SK-N-SH treated with all-trans-retinoic acid at 6 μM for 48 hours (cell line): ENCODE measurements around the gene NRXN3.

ENCODE experiments used
- ATAC-seq: fragments of 200-7000 bp; cut with Tn5 transposase; 3 replicates; pipeline ENCODE4 v1.9.1; 2020; ENCODE audit warnings: mild to moderate bottlenecking, moderate library complexity
- ARNTL ChIP-seq: fragments of 450-650 bp; formaldehyde crosslinking; IDR thresholded peaks from 2 replicates; pipeline ENCODE4 v1.5.0; 2020; ENCODE audit warnings: low read depth, mild to moderate bottlenecking, moderate library complexity, borderline replicate concordance
- BACH2 ChIP-seq: fragments of 250-450 bp; sonication (Bioruptor Pico); IDR thresholded peaks from 2 replicates; pipeline ENCODE4 v1.9.0; 2021; ENCODE audit warnings: mild to moderate bottlenecking, borderline replicate concordance
- CSDC2 ChIP-seq: fragments of 250-450 bp; sonication (Bioruptor Pico); IDR thresholded peaks from 2 replicates; pipeline ENCODE4 v1.5.0; 2020; ENCODE audit warnings: mild to moderate bottlenecking, moderate library complexity
- ESRRG ChIP-seq: fragments of 250-450 bp; sonication (Bioruptor Pico); IDR thresholded peaks from 2 replicates; pipeline ENCODE4 v1.6.1; 2021; ENCODE audit warnings: mild to moderate bottlenecking
- GLIS3 ChIP-seq: fragments of 250-450 bp; sonication (Bioruptor Pico); IDR thresholded peaks from 2 replicates; pipeline ENCODE4 v1.5.0; 2020; ENCODE audit warnings: mild to moderate bottlenecking, moderate library complexity
- ISL1 ChIP-seq: fragments of 250-450 bp; sonication (Bioruptor Pico); IDR thresholded peaks from 2 replicates; pipeline ENCODE4 v2.1.2; 2022; ENCODE audit warnings: mild to moderate bottlenecking, moderate library complexity
- OSR1 ChIP-seq: fragments of 250-450 bp; sonication (Bioruptor Pico); IDR thresholded peaks from 2 replicates; pipeline ENCODE4 v1.8.0; 2022; ENCODE audit warnings: moderate library complexity, mild to moderate bottlenecking, inconsistent platforms
- PPARA ChIP-seq: fragments of 250-450 bp; sonication (Bioruptor Pico); IDR thresholded peaks from 2 replicates; pipeline ENCODE4 v1.5.0; 2020; ENCODE audit warnings: mild to moderate bottlenecking, borderline replicate concordance
- RARB ChIP-seq: fragments of 250-450 bp; sonication (Bioruptor Pico); IDR thresholded peaks from 2 replicates; pipeline ENCODE4 v1.8.0; 2021; ENCODE audit warnings: mild to moderate bottlenecking, moderate library complexity
- TCF4 ChIP-seq: fragments of 250-450 bp; sonication (Bioruptor Pico); IDR thresholded peaks from 2 replicates; pipeline ENCODE4 v1.8.0; 2021; ENCODE audit warnings: mild to moderate bottlenecking, moderate library complexity, borderline replicate concordance
- TOX ChIP-seq: fragments of 250-450 bp; sonication (Bioruptor Pico); IDR thresholded peaks from 2 replicates; pipeline ENCODE4 v1.8.0; 2021; ENCODE audit warnings: mild to moderate bottlenecking, moderate library complexity, borderline replicate concordance
- ZC3H10 ChIP-seq: fragments of 250-450 bp; sonication (Bioruptor Pico); IDR thresholded peaks from 2 replicates; pipeline ENCODE4 v1.5.1; 2021; ENCODE audit warnings: mild to moderate bottlenecking, moderate library complexity
- ZFP3 ChIP-seq: fragments of 250-450 bp; sonication (Bioruptor Pico); IDR thresholded peaks from 2 replicates; pipeline ENCODE4 v1.5.0; 2020; ENCODE audit warnings: mild to moderate bottlenecking, moderate library complexity
- ZFP30 ChIP-seq: fragments of 450-650 bp; formaldehyde crosslinking; IDR thresholded peaks from 2 replicates; pipeline ENCODE4 v1.5.0; 2022; ENCODE audit warnings: mild to moderate bottlenecking, moderate library complexity
- ZNF565 ChIP-seq: fragments of 450-650 bp; formaldehyde crosslinking; conservative IDR thresholded peaks from 2 replicates; pipeline ENCODE4 v1.5.0; 2020; ENCODE audit warnings: low read depth, mild to moderate bottlenecking, moderate library complexity
- ZNF70 ChIP-seq: fragments of 450-650 bp; formaldehyde crosslinking; IDR thresholded peaks from 2 replicates; pipeline ENCODE4 v1.5.0; 2020; ENCODE audit warnings: mild to moderate bottlenecking, moderate library complexity
- TF ChIP-seq, protein P1 (sequence below): fragments of 250-450 bp; sonication (Bioruptor Pico); IDR thresholded peaks from 2 replicates; pipeline ENCODE4 v1.5.1; 2021; ENCODE audit warnings: mild to moderate bottlenecking, moderate library complexity
- TF ChIP-seq, protein P2 (sequence below): fragments of 250-450 bp; sonication (Bioruptor Pico); IDR thresholded peaks from 2 replicates; pipeline ENCODE4 v1.5.1; 2020; ENCODE audit warnings: low read depth, mild to moderate bottlenecking, moderate library complexity
- TF ChIP-seq, protein P3 (sequence below): fragments of 250-450 bp; sonication (Bioruptor Pico); IDR thresholded peaks from 2 replicates; pipeline ENCODE4 v1.5.0; 2020; ENCODE audit warnings: mild to moderate bottlenecking, moderate library complexity
- TF ChIP-seq, protein P4 (sequence below): fragments of 250-450 bp; sonication (Bioruptor Pico); IDR thresholded peaks from 2 replicates; pipeline ENCODE4 v1.8.0; 2021; ENCODE audit warnings: low read depth, mild to moderate bottlenecking, moderate library complexity, borderline replicate concordance

The NRXN3 gene

DNA sequence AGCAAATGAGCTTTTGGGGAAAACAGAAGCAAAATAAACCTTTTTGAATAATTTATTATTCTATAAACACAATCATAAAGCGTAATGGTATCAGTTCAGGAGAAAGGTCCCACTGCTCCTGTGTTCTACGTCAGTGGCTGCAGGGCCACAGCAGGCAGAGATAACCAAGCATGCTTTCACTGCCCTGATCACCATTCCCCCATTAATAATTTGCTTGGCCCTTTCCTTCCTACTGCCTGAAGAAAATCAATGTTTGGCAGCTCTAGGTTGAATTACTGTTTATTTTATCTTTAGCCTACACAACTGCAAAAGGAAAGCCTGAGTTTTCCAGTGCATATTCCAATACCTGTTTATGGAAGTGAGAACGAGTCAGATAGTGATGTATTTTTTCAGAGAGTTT lies 1671.3 kb downstream of the NRXN3 start:
- no peak for ATAC-seq
- TF ChIP-seq ZNF70 (CRISPR knock-in tag): no peak
- no peak for TF ChIP-seq ZFP30 (CRISPR knock-in tag)
- no peak for TF ChIP-seq ZC3H10 (CRISPR knock-in tag)

DNA sequence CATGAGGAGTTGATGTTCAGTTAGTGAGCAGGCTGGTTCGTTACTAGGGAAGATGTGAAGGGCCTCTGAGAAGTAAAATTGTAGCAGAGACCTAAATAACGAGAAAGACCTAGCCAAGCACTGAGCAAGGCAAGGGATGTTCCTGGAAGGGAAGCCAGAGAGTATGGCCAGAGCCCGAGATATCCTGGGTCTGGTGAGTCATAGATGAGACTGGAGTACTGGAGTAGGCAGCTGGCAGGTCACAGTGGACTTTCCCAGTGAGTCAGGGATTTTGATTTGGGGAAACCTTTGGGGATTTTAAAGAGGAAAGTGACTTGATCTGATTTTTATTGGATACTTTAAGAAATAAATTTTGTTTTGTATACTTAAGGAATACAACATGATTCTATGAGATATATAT lies 1672.1 kb downstream of the NRXN3 start:
- ATAC-seq: peak; percentile 89
- TF ChIP-seq, protein P1, sequence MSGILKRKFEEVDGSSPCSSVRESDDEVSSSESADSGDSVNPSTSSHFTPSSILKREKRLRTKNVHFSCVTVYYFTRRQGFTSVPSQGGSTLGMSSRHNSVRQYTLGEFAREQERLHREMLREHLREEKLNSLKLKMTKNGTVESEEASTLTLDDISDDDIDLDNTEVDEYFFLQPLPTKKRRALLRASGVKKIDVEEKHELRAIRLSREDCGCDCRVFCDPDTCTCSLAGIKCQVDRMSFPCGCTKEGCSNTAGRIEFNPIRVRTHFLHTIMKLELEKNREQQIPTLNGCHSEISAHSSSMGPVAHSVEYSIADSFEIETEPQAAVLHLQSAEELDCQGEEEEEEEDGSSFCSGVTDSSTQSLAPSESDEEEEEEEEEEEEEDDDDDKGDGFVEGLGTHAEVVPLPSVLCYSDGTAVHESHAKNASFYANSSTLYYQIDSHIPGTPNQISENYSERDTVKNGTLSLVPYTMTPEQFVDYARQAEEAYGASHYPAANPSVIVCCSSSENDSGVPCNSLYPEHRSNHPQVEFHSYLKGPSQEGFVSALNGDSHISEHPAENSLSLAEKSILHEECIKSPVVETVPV (CRISPR knock-in tag): no peak
- TF ChIP-seq ZC3H10 (CRISPR knock-in tag) (no peak), ESRRG (CRISPR knock-in tag) (no peak), ZNF70 (CRISPR knock-in tag) (no peak), PPARA (CRISPR knock-in tag) (no peak), RARB (no peak), ISL1 (no peak), OSR1 (CRISPR knock-in tag) (no peak), TOX (CRISPR knock-in tag) (no peak), ZFP30 (CRISPR knock-in tag) (no peak), BACH2 (CRISPR knock-in tag) (no peak), ZNF565 (no peak)

DNA sequence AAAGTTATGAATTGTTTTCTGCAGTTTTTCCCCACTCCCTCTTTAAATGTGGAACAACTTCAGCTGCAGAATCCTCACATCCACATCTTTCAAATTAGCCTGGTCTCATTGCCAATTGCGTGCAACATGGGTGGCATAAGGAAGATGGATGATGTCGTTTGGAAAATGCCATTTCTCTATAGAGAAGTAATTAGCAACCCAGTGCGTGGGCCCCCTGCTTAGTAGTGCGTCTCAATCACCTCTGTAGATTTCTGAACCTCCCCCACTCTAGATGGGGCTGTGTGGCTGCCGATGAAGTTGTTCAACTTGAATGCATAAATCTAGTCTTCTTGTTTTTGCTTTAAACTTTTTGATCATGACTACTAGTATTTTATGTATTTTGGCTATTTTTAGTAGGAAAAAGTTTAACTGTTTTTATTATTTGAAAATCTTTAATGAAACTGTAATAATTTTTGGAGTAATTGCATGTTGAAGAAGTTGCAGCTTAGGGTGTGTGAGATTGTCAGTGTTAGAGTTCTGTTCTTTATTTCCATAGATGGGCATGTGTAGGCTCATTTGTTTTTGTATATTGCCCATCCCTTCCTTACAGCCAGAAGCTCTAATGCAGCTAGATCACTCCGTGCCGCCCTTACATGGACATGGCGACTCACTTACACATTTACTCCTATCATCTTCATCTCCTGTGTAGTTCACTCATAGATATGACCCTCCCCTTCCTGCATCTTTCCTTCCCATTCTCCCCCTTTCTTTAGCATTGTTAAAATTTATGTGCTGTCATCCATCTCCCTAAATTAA lies 1683.0 kb downstream of the NRXN3 start:
- no peak for ATAC-seq
- TF ChIP-seq BACH2 (CRISPR knock-in tag): no peak
- TF ChIP-seq, protein P2, sequence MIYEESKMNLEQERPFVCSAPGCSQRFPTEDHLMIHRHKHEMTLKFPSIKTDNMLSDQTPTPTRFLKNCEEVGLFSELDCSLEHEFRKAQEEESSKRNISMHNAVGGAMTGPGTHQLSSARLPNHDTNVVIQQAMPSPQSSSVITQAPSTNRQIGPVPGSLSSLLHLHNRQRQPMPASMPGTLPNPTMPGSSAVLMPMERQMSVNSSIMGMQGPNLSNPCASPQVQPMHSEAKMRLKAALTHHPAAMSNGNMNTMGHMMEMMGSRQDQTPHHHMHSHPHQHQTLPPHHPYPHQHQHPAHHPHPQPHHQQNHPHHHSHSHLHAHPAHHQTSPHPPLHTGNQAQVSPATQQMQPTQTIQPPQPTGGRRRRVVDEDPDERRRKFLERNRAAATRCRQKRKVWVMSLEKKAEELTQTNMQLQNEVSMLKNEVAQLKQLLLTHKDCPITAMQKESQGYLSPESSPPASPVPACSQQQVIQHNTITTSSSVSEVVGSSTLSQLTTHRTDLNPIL (CRISPR knock-in tag): no peak
- TF ChIP-seq, protein P3, sequence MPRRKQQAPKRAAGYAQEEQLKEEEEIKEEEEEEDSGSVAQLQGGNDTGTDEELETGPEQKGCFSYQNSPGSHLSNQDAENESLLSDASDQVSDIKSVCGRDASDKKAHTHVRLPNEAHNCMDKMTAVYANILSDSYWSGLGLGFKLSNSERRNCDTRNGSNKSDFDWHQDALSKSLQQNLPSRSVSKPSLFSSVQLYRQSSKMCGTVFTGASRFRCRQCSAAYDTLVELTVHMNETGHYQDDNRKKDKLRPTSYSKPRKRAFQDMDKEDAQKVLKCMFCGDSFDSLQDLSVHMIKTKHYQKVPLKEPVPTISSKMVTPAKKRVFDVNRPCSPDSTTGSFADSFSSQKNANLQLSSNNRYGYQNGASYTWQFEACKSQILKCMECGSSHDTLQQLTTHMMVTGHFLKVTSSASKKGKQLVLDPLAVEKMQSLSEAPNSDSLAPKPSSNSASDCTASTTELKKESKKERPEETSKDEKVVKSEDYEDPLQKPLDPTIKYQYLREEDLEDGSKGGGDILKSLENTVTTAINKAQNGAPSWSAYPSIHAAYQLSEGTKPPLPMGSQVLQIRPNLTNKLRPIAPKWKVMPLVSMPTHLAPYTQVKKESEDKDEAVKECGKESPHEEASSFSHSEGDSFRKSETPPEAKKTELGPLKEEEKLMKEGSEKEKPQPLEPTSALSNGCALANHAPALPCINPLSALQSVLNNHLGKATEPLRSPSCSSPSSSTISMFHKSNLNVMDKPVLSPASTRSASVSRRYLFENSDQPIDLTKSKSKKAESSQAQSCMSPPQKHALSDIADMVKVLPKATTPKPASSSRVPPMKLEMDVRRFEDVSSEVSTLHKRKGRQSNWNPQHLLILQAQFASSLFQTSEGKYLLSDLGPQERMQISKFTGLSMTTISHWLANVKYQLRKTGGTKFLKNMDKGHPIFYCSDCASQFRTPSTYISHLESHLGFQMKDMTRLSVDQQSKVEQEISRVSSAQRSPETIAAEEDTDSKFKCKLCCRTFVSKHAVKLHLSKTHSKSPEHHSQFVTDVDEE (CRISPR knock-in tag): no peak
- TF ChIP-seq TCF4 (CRISPR knock-in tag): no peak
- TF ChIP-seq OSR1 (CRISPR knock-in tag): no peak
- no peak for TF ChIP-seq CSDC2
- no peak for TF ChIP-seq ARNTL (CRISPR knock-in tag)
- no peak for TF ChIP-seq ZC3H10 (CRISPR knock-in tag)
- TF ChIP-seq ZNF70 (CRISPR knock-in tag): no peak
- no peak for TF ChIP-seq ZFP3 (CRISPR knock-in tag)
- TF ChIP-seq ISL1: no peak
- TF ChIP-seq, protein P1 (CRISPR knock-in tag): no peak
- TF ChIP-seq PPARA (CRISPR knock-in tag): no peak
- TF ChIP-seq ZFP30 (CRISPR knock-in tag): no peak
- no peak for TF ChIP-seq RARB
- TF ChIP-seq, all 23 proteins: peak for 0

DNA sequence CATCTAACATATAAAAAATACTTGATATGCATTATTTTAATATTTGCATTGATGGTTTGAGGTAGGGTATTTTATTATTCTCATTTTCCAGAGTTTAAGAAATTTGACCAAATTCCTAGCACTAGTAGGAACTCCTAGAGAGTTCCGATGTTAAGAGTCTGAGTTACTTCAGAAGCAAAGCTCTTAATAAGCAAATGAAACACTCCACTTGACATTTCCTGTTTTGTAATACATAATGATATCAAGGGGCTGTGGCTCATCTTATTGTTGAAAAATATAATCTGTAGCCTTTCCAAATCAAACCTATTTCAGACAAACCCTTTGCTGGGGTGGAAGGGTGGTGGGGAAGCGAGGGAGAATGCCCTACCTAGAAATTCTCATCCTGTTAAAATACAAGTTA lies 1685.6 kb downstream of the NRXN3 start:
- no peak for ATAC-seq
- TF ChIP-seq TCF4 (CRISPR knock-in tag) (no peak), ZFP30 (CRISPR knock-in tag) (no peak), GLIS3 (no peak), OSR1 (CRISPR knock-in tag) (no peak), RARB (no peak), ISL1 (no peak), ZFP3 (CRISPR knock-in tag) (no peak), ZNF565 (no peak)
- TF ChIP-seq, protein P3 (CRISPR knock-in tag): no peak
- TF ChIP-seq, protein P2 (CRISPR knock-in tag): no peak
- TF ChIP-seq, protein P4, sequence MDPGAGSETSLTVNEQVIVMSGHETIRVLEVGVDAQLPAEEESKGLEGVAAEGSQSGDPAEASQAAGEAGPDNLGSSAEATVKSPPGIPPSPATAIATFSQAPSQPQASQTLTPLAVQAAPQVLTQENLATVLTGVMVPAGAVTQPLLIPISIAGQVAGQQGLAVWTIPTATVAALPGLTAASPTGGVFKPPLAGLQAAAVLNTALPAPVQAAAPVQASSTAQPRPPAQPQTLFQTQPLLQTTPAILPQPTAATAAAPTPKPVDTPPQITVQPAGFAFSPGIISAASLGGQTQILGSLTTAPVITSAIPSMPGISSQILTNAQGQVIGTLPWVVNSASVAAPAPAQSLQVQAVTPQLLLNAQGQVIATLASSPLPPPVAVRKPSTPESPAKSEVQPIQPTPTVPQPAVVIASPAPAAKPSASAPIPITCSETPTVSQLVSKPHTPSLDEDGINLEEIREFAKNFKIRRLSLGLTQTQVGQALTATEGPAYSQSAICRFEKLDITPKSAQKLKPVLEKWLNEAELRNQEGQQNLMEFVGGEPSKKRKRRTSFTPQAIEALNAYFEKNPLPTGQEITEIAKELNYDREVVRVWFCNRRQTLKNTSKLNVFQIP (CRISPR knock-in tag): no peak
